ENCODE results near the gene JAML. TPM values are rescaled to one million over a fixed set of nuclear protein-coding genes. Genes with fewer than 3 reads are reported as not detected.

Gene JAML
- polyA plus RNA-seq, 1 donor from 2014 or later, result 0.28 TPM

DNA sequence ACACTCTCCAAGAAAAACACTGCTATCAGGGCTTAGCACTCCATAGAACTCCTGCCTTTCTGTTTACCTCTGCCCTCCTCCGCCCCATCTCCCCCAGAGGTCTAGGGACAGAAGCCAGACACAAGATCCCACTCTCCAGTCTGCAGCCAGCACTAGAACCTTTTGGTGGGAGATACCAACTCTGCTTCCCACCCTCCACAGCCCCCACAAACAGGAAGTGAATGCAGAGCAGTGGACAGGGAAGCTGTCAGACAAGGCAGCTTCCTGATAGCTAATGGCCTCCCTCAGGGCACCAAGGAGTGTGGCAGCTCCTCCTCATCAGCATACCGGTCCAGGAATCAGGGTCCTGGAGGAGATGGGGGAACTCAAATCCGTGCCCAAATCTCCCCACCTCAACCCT is 77.3 kb downstream of the JAML start:
- Histone ChIP-seq H3K27ac (ENCODE audit: low read length) (no peak overlapping the region), H3K4me2 (ENCODE audit: low read length) (no peak overlapping the region)

DNA sequence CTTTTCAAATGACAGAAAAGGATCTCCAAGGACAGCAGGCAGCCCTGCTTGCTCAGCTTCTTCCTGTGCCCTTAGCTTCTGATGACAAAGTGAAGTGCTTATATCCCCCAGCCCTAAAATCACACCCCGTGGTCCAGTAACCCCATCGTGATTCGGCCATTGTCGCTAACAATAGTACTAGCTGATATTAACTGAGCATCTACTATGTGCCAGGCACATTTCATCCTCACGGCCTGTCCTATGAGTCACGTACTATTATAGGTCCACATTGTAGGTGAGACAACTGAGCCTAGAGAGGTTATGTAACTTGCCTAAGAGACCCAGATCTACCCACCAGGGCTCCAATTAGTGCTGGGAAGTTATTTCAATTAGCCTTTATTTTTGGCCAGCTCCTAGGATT is 78.3 kb downstream of the JAML start:
- Histone ChIP-seq H3K4me3 (ENCODE audit: low read length) (no peak overlapping the region), H3K9ac (ENCODE audit: low read length) (no peak overlapping the region), H3K27me3 (ENCODE audit: insufficient read depth, low read depth, low read length) (peaks cover 49% of the 10 kb centered on the region), H2AFZ (ENCODE audit: low read depth, low read length) (no peak overlapping the region), H3K36me3 (ENCODE audit: insufficient read depth, low read length) (no peaks in the 10 kb centered on the region), H3K9me3 (ENCODE audit: low read length) (no peaks in the 10 kb centered on the region), H3K4me2 (ENCODE audit: low read length) (no peak overlapping the region), H3K79me2 (replicated peaks; ENCODE audit: insufficient read depth, low read length) (no peaks in the 10 kb centered on the region), H4K20me1 (ENCODE audit: insufficient read depth) (no peaks in the 10 kb centered on the region), H3K9me2 (ENCODE audit: insufficient read depth, low read length) (no peaks in the 10 kb centered on the region), H3F3A (ENCODE audit: insufficient read depth, low read length, poor library complexity, severe bottlenecking) (no peaks in the 10 kb centered on the region), H3K27ac (ENCODE audit: low read length) (no peak overlapping the region)
- TF ChIP-seq TAF1 (IDR thresholded peaks at IDR 0.05; ENCODE audit: low read depth) (no peak), MXI1 (conservative IDR thresholded peaks at IDR 0.05; ENCODE audit: poor library complexity, severe bottlenecking) (no peak), REST (IDR thresholded peaks at IDR 0.05; ENCODE audit: borderline replicate concordance) (no peak)

More for the DNA sequence above, 77.3 kb downstream of the JAML start:
- no peaks in the 10 kb centered on the region for H3K9me3 ChIP-seq (ENCODE audit: low read length)
- no peaks in the 10 kb centered on the region for H3K9me2 ChIP-seq (ENCODE audit: insufficient read depth, low read length)
- TF ChIP-seq REST (IDR thresholded peaks at IDR 0.05; ENCODE audit: borderline replicate concordance), result no peak
- no peaks in the 10 kb centered on the region for H3K79me2 ChIP-seq (replicated peaks; ENCODE audit: insufficient read depth, low read length)
- H3K27me3 ChIP-seq (ENCODE audit: insufficient read depth, low read depth, low read length), result peaks cover 58% of the 10 kb centered on the region
- no peaks in the 10 kb centered on the region for H3K36me3 ChIP-seq (ENCODE audit: insufficient read depth, low read length)
- no peak overlapping the region for H2AFZ ChIP-seq (ENCODE audit: low read depth, low read length)
- no peaks in the 10 kb centered on the region for H4K20me1 ChIP-seq (ENCODE audit: insufficient read depth)
- no peak overlapping the region for H3K4me3 ChIP-seq (ENCODE audit: low read length)
- no peak overlapping the region for H3K9ac ChIP-seq (ENCODE audit: low read length)
- no peaks in the 10 kb centered on the region for H3F3A ChIP-seq (ENCODE audit: insufficient read depth, low read length, poor library complexity, severe bottlenecking)

- H4K20me1 ChIP-seq (ENCODE audit: insufficient read depth), result no peaks in the 10 kb centered on the region
- peak overlapping the region; percentile 80 for H3K4me3 ChIP-seq (ENCODE audit: low read length)
- no peaks in the 10 kb centered on the region for H3K9me3 ChIP-seq (ENCODE audit: low read length)
- H3K36me3 ChIP-seq (ENCODE audit: insufficient read depth, low read length), result no peaks in the 10 kb centered on the region
- no peak overlapping the region for H3K27ac ChIP-seq (ENCODE audit: low read length)
- H3K27me3 ChIP-seq (ENCODE audit: insufficient read depth, low read depth, low read length), result peaks cover 39% of the 10 kb centered on the region
- peak overlapping the region; percentile 55 for H3K9ac ChIP-seq (ENCODE audit: low read length)
- no peaks in the 10 kb centered on the region for H3K9me2 ChIP-seq (ENCODE audit: insufficient read depth, low read length)
- peak overlapping the region; percentile 47 for H2AFZ ChIP-seq (ENCODE audit: low read depth, low read length)
- H3K4me2 ChIP-seq (ENCODE audit: low read length), result peak overlapping the region; percentile 46
- H3F3A ChIP-seq (ENCODE audit: insufficient read depth, low read length, poor library complexity, severe bottlenecking), result no peaks in the 10 kb centered on the region
- H3K79me2 ChIP-seq (replicated peaks; ENCODE audit: insufficient read depth, low read length), result no peaks in the 10 kb centered on the region
- TF ChIP-seq TAF1 (IDR thresholded peaks at IDR 0.05; ENCODE audit: low read depth) (no peak), EZH2 (IDR thresholded peaks at IDR 0.05; ENCODE audit: borderline replicate concordance, insufficient read depth, low read length, poor library complexity, severe bottlenecking) (no peak), SMC3 (conservative IDR thresholded peaks at IDR 0.05; ENCODE audit: poor library complexity) (peak; percentile 99), MXI1 (conservative IDR thresholded peaks at IDR 0.05; ENCODE audit: poor library complexity, severe bottlenecking) (peak; percentile 33), RAD21 (conservative IDR thresholded peaks at IDR 0.05) (peak; percentile 99), EP300 (conservative IDR thresholded peaks at IDR 0.05; ENCODE audit: poor library complexity, severe bottlenecking) (peak; percentile 12)
- TF ChIP-seq, protein P1, sequence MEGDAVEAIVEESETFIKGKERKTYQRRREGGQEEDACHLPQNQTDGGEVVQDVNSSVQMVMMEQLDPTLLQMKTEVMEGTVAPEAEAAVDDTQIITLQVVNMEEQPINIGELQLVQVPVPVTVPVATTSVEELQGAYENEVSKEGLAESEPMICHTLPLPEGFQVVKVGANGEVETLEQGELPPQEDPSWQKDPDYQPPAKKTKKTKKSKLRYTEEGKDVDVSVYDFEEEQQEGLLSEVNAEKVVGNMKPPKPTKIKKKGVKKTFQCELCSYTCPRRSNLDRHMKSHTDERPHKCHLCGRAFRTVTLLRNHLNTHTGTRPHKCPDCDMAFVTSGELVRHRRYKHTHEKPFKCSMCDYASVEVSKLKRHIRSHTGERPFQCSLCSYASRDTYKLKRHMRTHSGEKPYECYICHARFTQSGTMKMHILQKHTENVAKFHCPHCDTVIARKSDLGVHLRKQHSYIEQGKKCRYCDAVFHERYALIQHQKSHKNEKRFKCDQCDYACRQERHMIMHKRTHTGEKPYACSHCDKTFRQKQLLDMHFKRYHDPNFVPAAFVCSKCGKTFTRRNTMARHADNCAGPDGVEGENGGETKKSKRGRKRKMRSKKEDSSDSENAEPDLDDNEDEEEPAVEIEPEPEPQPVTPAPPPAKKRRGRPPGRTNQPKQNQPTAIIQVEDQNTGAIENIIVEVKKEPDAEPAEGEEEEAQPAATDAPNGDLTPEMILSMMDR (IDR thresholded peaks at IDR 0.05; ENCODE audit: poor library complexity, severe bottlenecking), result peak; percentile 99
These were observed 79.3 kb downstream of the JAML start for GRCh38 chr11:118145285-118146227.

All from neural cell (in vitro differentiated cells).